ENCODE data around the gene UNC119. TPM values are rescaled to one million over a fixed set of nuclear protein-coding genes. Genes with fewer than 3 reads are reported as not detected.

The UNC119 gene
- total RNA-seq, 1 experiment from 2014 or later = 68.4 TPM

DNA sequence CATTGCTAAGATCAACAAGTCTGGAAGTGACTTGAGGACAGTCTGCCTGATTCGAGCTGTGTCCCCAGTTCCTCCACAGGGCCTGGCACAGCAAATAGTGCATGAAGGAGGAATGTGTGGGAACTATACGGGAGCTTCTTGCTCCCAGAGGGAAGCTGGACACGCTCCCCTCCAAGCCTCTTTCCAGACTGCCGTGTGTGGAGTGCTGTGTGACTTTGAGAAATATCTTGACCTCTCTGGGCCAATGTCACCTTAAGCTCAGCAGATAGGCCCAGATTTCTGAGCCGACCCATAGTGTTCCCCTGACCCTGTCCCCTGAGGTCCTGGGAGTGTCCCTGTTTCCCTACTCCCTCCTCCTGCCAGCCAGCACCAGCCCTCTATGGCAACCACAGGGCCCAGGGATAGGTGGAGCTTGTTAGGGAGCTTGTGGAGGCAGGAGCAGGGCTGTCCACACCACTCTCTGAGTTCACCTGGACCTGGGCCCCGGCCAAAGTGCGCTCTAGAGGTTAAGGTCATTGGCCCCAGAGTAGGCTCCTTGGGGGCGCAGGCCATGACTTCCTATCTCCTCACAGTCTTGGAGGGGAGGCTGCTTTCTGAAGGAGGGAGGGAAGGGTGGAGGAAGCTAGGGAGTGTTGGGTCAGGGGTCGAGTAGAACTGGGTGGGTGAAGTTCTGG lies 52.6 kb downstream of the UNC119 start:
- Histone ChIP-seq H3K36me3 (ENCODE audit: low read depth, low read length) (no peaks in the 10 kb centered on the region), H3K9me2 (replicated peaks; ENCODE audit: low read length) (no peaks in the 10 kb centered on the region), H3K4me1 (ENCODE audit: insufficient read depth, low read length) (peaks cover 6% of the 10 kb centered on the region), H3K4me3 (ENCODE audit: low read length) (no peak overlapping the region), H3K4me2 (ENCODE audit: low read length) (no peak overlapping the region), H3F3A (ENCODE audit: low read length, unreplicated experiment) (no peaks in the 10 kb centered on the region), H3K27ac (ENCODE audit: low read length) (no peak overlapping the region), H2AFZ (ENCODE audit: low read length) (no peak overlapping the region), H4K20me1 (ENCODE audit: low read length) (no peaks in the 10 kb centered on the region), H3K9me3 (ENCODE audit: low read length) (no peaks in the 10 kb centered on the region), H3K27me3 (ENCODE audit: low read length) (0 out of 2 replicates have a peak, but pooled peaks cover 2% of the 10 kb centered on the region), H3K79me2 (ENCODE audit: low read length) (no peaks in the 10 kb centered on the region), H3K9ac (ENCODE audit: low read length) (no peak overlapping the region)
- ChIA-PET CTCF (no interaction called here), POLR2A (ENCODE audit: unreplicated experiment) (no interaction called here)
- no TSS peak for BruUV-seq (replicated peaks)
- no peak for ATAC-seq
- DNase-seq = no peak
- intact Hi-C loops (cut with micrococcal nuclease) = no loop called here
- TF ChIP-seq, protein P1, sequence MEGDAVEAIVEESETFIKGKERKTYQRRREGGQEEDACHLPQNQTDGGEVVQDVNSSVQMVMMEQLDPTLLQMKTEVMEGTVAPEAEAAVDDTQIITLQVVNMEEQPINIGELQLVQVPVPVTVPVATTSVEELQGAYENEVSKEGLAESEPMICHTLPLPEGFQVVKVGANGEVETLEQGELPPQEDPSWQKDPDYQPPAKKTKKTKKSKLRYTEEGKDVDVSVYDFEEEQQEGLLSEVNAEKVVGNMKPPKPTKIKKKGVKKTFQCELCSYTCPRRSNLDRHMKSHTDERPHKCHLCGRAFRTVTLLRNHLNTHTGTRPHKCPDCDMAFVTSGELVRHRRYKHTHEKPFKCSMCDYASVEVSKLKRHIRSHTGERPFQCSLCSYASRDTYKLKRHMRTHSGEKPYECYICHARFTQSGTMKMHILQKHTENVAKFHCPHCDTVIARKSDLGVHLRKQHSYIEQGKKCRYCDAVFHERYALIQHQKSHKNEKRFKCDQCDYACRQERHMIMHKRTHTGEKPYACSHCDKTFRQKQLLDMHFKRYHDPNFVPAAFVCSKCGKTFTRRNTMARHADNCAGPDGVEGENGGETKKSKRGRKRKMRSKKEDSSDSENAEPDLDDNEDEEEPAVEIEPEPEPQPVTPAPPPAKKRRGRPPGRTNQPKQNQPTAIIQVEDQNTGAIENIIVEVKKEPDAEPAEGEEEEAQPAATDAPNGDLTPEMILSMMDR (conservative IDR thresholded peaks at IDR 0.05; ENCODE audit: low read depth, low read length) = no peak
- TF ChIP-seq EZH2 (IDR thresholded peaks at IDR 0.05; ENCODE audit: low read length, unreplicated experiment) (no peak), EZH2phosphoT487 (IDR thresholded peaks at IDR 0.05; ENCODE audit: borderline replicate concordance, low read length) (no peak)

DNA sequence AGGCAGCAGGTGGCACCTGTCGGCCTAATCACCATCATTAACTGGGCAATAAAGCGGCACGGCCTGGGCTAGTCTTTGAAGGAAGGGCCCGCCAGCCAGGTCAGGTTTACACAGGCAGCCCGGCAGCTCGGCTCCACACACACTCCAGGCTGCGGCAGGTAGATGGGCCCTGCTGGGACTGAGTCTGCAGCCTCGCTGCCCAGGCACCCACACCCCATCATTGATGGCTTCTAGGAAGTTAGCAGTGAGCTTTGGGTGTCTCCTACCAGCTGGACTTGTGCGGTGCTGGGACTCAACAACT lies 53.1 kb downstream of the UNC119 start:
- Histone ChIP-seq H3K27ac (ENCODE audit: low read length) (no peak overlapping the region), H3F3A (ENCODE audit: low read length, unreplicated experiment) (no peaks in the 10 kb centered on the region), H3K4me3 (ENCODE audit: low read length) (no peak overlapping the region), H3K9me3 (ENCODE audit: low read length) (no peaks in the 10 kb centered on the region), H4K20me1 (ENCODE audit: low read length) (no peaks in the 10 kb centered on the region), H2AFZ (ENCODE audit: low read length) (no peak overlapping the region), H3K4me2 (ENCODE audit: low read length) (no peak overlapping the region), H3K9ac (ENCODE audit: low read length) (no peak overlapping the region), H3K79me2 (ENCODE audit: low read length) (no peaks in the 10 kb centered on the region), H3K4me1 (ENCODE audit: insufficient read depth, low read length) (peaks cover 6% of the 10 kb centered on the region), H3K36me3 (ENCODE audit: low read depth, low read length) (no peaks in the 10 kb centered on the region), H3K9me2 (replicated peaks; ENCODE audit: low read length) (no peaks in the 10 kb centered on the region), H3K27me3 (ENCODE audit: low read length) (no peaks in the 10 kb centered on the region)
- no TSS peak for BruUV-seq (replicated peaks)
- DNase-seq = no peak
- TF ChIP-seq, protein P1 (conservative IDR thresholded peaks at IDR 0.05; ENCODE audit: low read depth, low read length) = no peak
- TF ChIP-seq EZH2 (IDR thresholded peaks at IDR 0.05; ENCODE audit: low read length, unreplicated experiment) (no peak), EZH2phosphoT487 (IDR thresholded peaks at IDR 0.05; ENCODE audit: borderline replicate concordance, low read length) (no peak)
- ChIA-PET POLR2A (ENCODE audit: unreplicated experiment) (no interaction called here), CTCF (no interaction called here)
- no peak for ATAC-seq
- intact Hi-C loops (cut with micrococcal nuclease) = no loop called here

DNA sequence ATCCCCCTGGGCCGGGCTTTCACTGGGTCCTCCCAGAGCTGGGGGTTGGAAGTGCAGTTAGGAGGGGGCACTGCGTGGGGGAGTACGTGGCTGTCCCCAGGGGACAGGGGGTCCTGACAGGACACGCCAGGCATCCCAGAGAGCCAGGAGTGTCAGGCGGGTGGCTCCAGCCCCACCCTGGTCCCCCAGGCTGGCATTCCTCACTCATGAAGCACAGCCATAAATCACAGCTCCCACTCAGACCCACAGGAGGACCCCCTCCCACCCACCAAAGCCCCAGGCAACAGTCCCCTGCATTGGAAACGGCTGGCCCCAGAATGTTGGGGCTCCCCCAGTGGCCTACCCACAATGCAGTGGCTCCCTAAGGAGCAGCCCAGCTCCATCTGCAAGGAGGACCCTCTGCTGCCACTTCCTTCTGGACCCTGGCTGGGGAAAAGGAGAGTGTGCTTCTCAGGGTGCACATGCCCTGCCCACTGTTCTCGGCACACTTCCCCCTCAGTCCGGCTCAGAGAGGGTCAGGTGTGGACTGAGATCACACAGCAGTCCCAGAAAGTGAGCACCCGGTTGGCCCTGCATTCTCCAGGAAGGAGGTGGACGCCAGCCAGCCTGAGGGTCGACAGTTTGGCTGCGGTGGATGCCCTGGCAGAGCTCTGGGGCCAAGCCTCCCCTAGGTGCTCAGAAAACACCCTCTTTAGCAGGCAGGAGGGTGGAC lies 53.6 kb downstream of the UNC119 start:
- Histone ChIP-seq H3K9ac (ENCODE audit: low read length) (no peak overlapping the region), H2AFZ (ENCODE audit: low read length) (no peak overlapping the region), H3K9me2 (replicated peaks; ENCODE audit: low read length) (no peaks in the 10 kb centered on the region), H3K4me3 (ENCODE audit: low read length) (no peak overlapping the region), H3K79me2 (ENCODE audit: low read length) (no peaks in the 10 kb centered on the region), H3F3A (ENCODE audit: low read length, unreplicated experiment) (no peaks in the 10 kb centered on the region), H3K9me3 (ENCODE audit: low read length) (no peaks in the 10 kb centered on the region), H4K20me1 (ENCODE audit: low read length) (no peaks in the 10 kb centered on the region), H3K4me1 (ENCODE audit: insufficient read depth, low read length) (peaks cover 6% of the 10 kb centered on the region), H3K27ac (ENCODE audit: low read length) (no peak overlapping the region), H3K27me3 (ENCODE audit: low read length) (no peaks in the 10 kb centered on the region), H3K4me2 (ENCODE audit: low read length) (no peak overlapping the region), H3K36me3 (ENCODE audit: low read depth, low read length) (no peaks in the 10 kb centered on the region)
- no TSS peak for BruUV-seq (replicated peaks)
- TF ChIP-seq, protein P1 (conservative IDR thresholded peaks at IDR 0.05; ENCODE audit: low read depth, low read length) = no peak
- TF ChIP-seq EZH2 (IDR thresholded peaks at IDR 0.05; ENCODE audit: low read length, unreplicated experiment) = no peak
- no peak for TF ChIP-seq EZH2phosphoT487 (IDR thresholded peaks at IDR 0.05; ENCODE audit: borderline replicate concordance, low read length)
- CTCF ChIA-PET = no interaction called here
- POLR2A ChIA-PET (ENCODE audit: unreplicated experiment) = no interaction called here
- ATAC-seq (no peak), DNase-seq (no peak)
- intact Hi-C loops (cut with micrococcal nuclease) = no loop called here
